ENCODE measurements around the gene SCO2.

SCO2 gene

DNA sequence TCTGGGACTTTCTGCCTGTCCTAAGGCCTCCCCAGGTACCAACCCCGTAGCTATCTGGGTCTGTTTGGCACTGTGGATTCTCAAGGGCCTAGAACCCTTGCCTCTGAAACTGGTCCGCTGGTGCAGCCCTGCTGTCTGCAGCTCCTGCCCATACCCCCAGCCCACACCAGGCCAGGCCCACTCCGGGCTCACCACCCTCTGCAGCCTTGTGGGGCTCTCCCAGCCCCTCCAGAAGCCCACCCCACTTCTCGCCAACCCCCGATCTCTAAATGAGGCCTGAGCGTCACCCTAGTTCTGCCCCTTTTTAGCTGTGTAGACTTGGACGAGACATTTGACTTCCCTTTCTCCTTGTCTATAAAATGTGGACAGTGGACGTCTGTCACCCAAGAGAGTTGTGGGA, 25.0 kb upstream of the SCO2 start:
- H3K4me3 ChIP-seq (ENCODE audit: control insufficient read depth, low read depth, low read length) = no peak overlapping the region
- TF ChIP-seq, protein P1, sequence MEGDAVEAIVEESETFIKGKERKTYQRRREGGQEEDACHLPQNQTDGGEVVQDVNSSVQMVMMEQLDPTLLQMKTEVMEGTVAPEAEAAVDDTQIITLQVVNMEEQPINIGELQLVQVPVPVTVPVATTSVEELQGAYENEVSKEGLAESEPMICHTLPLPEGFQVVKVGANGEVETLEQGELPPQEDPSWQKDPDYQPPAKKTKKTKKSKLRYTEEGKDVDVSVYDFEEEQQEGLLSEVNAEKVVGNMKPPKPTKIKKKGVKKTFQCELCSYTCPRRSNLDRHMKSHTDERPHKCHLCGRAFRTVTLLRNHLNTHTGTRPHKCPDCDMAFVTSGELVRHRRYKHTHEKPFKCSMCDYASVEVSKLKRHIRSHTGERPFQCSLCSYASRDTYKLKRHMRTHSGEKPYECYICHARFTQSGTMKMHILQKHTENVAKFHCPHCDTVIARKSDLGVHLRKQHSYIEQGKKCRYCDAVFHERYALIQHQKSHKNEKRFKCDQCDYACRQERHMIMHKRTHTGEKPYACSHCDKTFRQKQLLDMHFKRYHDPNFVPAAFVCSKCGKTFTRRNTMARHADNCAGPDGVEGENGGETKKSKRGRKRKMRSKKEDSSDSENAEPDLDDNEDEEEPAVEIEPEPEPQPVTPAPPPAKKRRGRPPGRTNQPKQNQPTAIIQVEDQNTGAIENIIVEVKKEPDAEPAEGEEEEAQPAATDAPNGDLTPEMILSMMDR (conservative IDR thresholded peaks at IDR 0.05; ENCODE audit: control insufficient read depth, insufficient read depth, low read depth, low read length) = no peak
- DNase-seq (ENCODE audit: low read depth) = no peak

DNA sequence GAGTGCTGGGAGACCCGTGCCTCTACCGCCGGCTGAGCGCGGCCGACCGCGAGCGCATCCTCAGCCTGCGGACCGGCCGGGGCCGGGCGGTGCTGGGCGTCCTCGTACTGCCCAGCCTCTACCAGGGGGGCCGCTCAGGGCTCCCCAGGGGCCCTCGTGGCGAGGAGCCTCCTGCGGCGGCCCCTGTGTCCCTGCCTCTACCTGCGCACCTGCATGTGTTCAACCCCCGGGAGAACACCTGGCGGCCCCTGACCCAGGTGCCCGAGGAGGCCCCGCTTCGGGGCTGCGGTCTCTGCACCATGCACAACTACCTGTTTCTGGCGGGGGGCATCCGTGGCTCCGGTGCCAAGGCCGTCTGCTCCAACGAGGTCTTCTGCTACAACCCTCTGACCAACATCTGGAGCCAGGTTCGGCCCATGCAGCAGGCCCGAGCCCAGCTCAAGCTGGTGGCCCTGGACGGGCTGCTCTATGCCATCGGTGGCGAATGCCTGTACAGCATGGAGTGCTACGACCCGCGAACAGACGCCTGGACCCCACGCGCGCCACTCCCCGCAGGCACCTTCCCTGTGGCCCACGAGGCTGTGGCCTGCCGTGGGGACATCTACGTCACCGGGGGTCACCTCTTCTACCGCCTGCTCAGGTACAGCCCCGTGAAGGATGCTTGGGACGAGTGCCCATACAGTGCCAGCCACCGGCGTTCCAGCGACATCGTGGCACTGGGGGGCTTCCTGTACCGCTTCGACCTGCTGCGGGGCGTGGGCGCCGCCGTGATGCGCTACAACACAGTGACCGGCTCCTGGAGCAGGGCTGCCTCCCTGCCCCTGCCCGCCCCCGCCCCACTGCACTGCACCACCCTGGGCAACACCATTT, 23.8 kb upstream of the SCO2 start:
- H3K4me3 ChIP-seq (ENCODE audit: control insufficient read depth, low read depth, low read length) = no peak overlapping the region
- TF ChIP-seq, protein P1 (conservative IDR thresholded peaks at IDR 0.05; ENCODE audit: control insufficient read depth, insufficient read depth, low read depth, low read length) = no peak
- DNase-seq (ENCODE audit: low read depth) = no peak

DNA sequence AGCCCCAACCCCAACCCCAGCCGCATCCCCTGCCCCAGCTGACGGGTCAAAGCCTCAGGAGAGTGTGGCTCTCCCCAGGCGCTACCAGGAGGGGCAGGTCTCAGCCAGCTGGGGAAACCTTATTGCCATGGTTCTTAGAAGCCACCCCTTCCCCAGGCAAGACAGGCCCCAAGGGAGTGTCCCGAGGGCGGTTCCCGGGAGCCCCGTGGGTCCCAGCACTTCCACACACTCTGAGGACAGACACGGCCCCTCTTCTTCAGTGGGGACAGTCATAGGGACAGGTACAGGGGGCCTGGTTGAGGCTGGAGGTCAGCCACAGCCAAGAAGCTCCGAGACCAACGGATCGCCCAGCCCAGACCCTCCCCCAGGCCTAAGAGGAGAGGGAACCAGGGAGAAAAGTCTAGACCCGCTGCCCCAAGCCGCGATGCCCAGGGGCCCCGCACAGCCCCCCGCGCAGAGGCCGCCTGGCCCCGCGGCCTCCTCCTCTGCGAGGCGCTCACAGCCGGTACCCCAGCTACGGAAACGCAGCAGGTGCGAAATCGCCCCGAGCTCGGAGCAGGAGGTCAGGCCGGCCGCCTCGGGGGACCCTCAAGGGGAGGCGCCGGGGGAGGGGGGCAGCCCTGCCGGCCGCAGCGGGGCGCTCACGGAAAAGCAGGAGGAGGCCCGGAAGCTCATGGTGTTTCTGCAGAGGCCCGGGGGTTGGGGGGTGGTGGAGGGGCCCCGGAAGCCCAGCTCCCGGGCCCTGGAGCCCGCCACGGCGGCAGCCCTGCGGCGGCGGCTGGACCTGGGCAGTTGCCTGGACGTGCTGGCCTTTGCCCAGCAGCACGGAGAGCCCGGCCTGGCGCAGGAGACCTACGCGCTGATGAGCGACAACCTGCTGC, 22.9 kb upstream of the SCO2 start:
- no peak for DNase-seq (ENCODE audit: low read depth)
- TF ChIP-seq, protein P1 (conservative IDR thresholded peaks at IDR 0.05; ENCODE audit: control insufficient read depth, insufficient read depth, low read depth, low read length) = no peak
- H3K4me3 ChIP-seq (ENCODE audit: control insufficient read depth, low read depth, low read length) = no peak overlapping the region

DNA sequence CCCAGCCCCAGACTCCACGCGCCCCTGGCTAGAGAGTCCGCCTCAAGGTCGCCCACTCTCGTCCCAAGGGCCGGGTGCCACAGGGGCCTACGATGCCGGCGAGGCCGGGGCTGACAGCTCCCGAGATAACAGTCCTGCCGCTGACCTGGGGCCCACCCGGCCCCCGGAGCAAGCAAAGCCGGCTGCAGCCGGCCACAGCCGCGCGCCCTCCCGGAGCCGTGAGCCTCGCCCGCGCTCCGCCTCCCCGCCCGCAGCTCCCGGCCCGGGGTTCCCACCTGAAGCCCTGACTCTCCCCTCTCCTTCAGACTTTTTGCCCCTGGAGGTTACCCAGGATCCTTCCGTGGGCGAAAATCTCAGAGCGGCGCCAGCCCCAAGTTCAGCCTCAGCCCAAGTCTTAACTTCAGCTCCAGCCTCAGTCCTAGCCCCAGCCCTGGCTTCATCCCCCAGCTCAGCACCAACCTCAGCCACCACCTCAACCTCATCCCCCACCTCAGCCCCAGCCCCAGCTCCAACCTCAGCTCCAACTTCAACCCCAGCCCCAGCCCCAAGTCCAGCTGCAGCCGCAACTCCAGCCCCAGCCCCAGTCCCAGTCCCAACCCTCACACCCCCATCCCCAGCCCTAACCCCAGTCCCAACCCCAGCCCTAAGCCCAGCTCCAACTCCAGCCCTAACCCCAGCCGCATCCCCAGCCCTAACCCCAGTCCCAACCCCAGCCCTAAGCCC, 22.0 kb upstream of the SCO2 start:
- no peak for DNase-seq (ENCODE audit: low read depth)
- TF ChIP-seq, protein P1 (conservative IDR thresholded peaks at IDR 0.05; ENCODE audit: control insufficient read depth, insufficient read depth, low read depth, low read length) = no peak
- no peak overlapping the region for H3K4me3 ChIP-seq (ENCODE audit: control insufficient read depth, low read depth, low read length)

DNA sequence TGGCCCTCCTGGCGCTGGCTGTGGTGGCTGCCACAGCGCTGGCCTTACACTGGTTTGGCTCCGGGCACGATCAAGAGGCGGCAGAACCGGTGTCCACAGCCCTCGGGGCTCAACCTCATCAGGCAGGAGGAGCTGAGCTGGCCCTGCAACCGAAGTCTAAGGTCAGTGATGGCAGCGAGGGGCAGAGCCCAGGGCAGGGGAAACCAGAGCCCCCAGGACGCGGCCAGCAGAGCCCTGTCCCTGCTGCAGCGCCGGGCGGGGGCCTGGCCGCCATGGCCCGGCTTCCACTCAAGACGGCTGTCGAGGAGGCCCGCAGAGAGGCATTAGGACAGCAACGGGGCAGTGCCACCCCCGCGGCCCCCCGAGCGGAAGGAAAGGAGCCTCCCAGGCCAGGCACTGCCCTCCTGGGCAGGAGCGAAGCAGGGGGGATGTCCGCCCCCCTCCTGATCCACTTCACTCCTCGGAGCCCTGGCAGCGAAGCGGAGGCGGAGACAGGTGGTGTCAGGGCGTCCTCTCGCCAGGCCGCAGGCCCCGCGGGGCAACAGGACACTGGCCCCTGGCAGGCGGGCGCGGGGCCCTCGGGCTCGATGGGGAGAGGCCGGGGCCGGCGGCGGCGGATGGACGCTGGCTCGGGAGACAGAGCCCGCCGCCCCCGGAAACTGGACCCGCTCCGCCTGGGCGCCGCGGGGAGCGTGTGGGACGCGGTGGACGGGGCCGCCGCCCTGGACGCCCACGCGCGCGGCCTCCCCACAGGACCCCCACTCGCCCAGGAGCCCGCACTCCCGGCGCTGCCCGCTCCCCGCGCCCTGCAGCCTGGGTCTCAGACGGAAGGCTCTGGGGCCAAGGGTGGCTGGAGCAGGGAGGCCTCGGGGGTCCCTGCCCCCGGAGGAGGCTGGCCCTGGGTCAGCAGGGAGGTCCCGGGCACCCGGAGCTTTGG, 21.2 kb upstream of the SCO2 start:
- no peak overlapping the region for H3K4me3 ChIP-seq (ENCODE audit: control insufficient read depth, low read depth, low read length)
- DNase-seq (ENCODE audit: low read depth) = no peak
- TF ChIP-seq, protein P1 (conservative IDR thresholded peaks at IDR 0.05; ENCODE audit: control insufficient read depth, insufficient read depth, low read depth, low read length) = no peak
